ENCODE results near the gene WNT2B.
"Not testable (repeated sequence)": the region's sequence is repeated elsewhere in the genome, so short reads cannot be mapped to it uniquely, and the experiment has no call there.

WNT2B gene

DNA sequence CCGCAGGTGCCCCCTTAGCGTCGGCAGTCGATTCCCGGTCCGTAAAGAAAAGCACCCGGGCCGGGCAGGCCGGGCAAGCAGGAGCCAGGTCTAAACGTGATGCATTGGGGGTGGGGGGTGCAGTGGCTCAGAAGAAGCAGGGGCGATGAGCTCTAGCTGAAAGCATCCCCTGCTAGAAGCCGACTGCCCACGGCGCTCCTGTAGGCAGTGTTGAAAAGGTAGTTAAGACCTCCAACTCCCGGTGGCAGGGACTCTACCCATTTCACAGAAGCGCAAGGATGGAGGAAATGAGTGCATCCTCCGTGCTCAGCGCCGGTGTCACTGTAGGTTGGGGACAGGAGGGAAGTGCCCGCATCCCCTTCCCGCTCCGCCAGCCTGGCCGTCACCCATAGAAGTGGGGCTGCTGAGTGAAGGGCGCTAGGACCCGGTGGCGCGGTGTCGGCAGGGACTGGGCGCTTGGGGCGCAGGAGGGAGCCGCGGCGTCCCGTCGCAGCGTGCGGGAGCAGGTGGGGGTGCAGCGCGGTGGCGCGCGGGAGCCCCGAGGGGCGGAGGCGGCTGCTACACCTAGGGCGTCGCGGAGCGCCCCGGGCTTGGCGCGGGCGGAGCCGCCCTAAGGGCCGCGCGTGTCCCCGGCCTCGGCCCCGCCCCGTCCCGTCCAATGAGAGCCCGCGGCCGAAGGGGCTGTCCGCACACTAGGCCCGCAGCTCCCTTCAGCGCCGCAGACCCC, at the start of gene WNT2B:
Gene WNT2B (plus strand): TSS at position 688 of the 727 bp plus-strand sequence. CDS start 298 bp downstream, outside the sequence.
- DNase-seq (ENCODE audit: low spot score): no peak

DNA sequence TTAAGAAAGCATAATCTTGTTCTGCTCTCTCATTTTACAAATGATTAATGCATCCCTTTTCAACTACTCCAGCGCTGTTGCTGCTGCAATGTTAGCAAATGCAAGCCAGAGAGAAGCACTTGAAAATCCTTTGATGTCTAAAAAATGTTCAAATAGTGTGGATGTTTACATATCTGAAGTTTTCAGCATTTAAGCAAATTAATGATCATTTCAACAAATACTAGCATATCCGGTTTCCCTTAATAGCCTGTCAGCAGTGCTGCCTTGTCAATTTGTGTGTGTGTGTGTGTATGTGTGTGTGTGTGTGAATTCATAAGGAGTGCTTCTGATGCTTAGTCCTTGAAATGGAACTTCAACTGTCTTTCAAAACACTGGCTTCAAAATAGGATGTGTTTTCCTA, 48.1 kb upstream of the WNT2B start:
- DNase-seq (ENCODE audit: low spot score): no peak

DNA sequence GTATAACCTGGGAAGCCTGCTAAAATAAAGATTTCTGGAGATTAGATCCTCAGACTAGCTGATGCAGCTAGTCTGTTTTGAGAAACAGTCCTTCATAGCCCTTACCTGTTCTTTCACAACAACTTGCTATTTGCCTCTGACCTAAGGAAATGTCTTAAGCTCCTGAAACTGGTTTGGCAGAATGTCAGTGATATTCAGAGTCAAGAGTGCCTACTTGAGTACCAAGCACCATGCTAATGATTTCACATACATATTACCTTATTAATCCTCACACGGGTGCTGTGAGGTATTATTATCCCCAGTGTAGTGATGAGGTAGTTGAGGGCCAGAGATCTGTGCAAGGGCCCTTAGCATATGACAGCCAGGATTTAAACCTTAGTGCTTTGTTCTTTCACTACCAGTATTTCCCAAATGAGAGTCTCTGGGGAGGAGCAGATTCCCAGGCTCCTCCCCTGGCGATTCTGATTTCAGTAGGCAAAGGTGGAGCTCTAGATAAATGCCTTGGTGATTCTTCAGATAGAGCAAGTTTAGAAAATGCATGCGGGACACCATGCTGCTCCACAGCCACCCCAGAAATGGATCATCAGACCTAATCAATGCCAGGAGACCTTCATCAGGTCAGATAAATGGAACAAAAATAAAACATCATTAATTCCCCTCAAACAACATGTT, 47.4 kb upstream of the WNT2B start:
- DNase-seq (ENCODE audit: low spot score): no peak

DNA sequence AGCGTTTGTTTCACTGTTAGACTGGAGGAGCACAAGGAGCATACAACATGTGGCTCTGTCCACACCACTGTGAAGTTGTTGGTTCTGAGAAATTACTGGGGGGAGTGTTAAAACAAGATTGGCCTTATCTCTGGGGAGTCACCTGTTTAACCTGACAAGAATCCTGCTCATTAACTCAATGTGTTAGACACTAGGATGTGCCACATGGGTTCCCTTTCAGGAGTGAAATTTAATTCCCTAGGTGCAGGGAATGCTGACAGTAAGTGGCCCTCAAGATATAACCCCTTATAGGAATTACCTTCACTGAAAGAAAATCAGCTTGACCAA, 45.8 kb upstream of the WNT2B start:
- no peak for DNase-seq (ENCODE audit: low spot score)

DNA sequence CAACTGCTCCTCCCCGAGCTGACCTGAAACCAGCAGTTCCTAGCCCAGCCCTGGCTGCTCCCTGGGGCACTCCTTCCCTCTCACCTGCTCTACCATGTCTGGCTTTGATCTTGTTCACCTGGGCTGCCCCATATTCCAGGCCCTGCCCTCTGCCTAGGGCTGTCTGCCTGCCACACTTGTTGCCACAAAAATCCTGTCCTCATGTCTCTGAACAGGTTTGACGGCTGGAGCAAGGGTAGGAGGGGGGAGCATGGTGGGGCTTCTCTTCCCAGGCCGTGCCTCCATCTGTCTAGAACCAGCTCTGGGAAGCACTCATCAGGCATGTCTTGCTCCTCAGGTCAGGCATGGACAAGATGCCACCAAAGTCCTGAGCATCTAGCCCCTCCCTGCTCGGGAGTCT, 44.3 kb upstream of the WNT2B start:
- DNase-seq (ENCODE audit: low spot score): no peak

DNA sequence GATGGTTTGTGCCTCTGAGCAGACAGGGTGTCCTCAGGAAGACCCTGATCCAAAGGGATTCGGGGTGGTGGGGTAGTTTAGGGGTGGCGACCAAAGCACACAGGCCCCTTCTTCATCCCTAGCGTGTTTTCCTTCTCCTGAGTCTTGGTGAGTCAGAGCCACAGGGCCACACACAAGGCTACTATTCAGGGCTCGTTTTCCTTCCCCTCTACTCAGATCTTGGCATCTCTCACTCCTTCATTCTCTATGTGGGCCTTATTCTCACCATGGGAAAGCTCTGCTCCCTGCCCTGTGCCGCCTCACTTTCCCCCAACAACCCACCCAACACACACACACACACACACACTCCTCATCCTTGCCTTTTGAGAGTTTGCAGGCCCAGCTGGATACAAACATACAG, 43.6 kb upstream of the WNT2B start:
- DNase-seq (ENCODE audit: low spot score): no peak

DNA sequence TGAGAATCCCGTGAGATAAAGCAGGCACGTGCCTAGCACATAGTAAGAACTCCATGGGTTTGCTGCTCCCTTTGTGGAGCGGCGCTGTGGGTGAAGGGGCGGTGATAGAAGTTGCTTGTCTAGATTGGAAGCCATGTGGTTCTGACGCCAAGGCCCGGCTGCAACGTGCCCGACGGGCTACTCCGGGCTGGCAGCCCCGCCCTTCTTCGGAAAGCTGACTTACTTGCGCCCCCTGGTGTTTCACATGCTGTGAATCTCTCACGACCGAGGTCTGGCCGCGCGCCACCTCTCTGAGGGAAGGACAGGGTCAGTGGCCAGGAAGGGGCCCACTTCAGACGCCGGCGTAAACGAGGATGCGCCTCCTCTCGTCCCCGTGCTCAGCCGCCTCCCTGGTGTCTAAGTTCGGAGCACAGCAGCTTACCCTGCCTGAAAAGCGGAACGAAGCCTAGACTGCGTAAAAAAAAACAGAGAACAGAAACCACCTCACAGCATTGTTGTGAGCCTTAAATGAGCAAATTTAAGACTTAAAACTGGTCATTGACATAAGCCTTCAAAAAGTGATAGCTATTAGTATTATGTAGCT, 42.6 kb upstream of the WNT2B start:
- peak; percentile 40 for DNase-seq (ENCODE audit: low spot score)

DNA sequence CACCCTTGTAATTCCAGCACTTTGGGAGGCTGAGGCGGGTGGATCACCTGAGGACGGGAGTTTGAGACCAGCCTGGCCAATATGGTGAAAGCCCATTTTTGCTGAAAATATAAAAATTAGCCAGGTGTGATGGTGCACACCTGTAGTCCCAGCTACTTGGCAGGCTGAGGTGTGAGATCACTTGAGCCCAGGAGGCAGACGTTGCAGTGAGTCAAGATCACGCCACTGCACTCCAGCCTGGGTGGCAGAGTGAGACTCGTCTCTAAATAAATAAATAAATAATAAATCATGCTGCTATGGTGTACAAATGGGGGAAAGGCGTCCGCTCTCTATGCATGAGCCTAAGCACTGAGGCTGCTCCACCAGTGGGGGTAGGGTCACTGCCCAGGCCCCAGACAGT, 38.4 kb upstream of the WNT2B start:
- DNase-seq (ENCODE audit: low spot score): not testable (repeated sequence)

DNA sequence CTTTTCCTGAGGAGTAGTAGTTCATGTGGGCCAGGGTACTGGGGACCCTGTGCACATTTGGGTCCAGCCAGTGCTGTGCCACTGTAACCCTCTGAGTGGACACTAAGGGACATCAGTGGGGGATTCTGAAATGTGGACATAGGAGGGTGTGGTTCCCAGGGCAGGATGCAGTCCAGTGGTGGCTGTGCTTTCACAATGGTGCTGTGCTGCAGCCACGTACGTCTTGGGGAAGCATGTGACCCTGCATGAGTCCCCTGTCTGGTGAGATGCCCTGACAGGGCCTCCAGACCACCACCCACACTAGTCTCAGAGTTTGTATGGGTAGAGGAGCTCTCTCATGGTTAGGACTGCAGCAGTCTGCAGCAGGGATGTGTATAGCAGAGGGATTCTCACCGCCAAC, 37.8 kb upstream of the WNT2B start:
- no peak for DNase-seq (ENCODE audit: low spot score)

DNA sequence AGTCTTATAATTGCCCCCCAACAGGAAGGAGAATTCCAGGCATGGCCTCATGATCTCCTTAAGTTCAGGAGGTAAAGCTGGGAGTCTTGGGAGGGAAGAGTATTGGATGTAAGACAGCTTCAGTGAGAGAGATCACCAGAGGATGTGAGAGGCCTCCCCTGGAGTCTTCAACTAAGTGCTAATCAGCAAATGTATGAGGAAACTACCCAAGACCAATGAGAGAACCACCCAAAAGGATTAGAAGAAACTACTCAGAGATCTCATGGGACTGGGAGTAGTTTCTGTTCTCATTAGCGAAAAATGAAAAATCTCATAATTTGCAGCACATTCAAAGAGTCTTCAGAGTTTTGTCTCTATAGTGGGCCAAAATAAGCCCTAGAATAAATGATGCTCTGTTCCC, 36.6 kb upstream of the WNT2B start:
- DNase-seq (ENCODE audit: low spot score): no peak

DNA sequence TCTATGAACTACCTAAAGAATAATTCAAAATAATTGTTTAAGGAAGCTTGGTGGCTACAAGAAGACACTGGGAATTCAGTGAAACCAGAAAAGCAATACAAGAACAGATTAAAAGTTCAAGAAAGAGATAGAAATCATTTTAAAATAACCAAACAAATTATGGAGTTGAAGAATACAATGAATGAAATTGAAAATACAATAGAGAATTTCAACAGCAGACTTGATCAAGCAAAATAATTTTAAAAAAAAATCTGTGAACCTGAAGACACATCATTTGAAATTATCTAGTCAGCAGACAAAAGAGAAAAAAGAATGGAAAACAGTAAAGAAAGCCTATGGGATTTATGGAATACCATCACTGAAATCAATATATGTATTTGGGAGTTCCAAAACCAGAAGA, 31.2 kb upstream of the WNT2B start:
- no peak for DNase-seq (ENCODE audit: low spot score)

DNA sequence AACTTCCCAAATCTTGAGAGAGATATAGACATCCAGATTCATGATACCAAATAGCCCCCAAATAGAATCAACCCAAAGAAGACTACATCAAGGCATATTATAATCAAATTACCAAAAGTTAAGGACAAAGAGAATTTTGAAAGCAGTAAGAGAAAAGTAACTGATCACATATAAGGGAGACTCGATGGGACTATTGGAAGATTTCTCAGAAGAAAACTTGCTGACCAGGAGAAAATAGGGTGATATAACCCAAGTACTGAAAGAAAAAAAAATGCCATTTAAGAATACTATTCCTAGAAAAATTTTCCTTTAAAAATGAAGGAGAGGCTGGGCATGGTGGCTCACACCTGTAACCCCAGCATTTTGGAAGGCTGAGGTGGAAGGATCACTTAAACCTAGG, 30.5 kb upstream of the WNT2B start:
- DNase-seq (ENCODE audit: low spot score): no peak

DNA sequence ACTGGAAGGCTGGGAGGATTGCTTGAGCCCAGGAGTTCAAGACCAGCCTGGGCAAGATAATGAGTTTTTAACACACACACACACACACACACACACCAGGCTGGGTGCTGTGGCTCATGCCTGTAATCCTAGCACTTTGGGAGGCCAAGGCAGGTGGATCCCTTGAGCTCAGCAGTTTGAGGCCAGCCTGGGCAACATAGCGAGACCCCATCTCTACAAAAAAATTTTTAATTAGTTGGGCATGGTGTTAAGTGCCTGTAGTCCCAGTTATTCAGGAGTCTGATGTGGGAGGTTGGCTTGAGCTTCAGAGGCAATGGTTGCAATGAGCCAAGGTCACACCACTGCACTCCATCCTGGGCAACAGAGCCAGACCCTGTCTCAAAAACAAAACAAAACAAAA, 22.7 kb upstream of the WNT2B start:
- not testable (repeated sequence) for DNase-seq (ENCODE audit: low spot score)

DNA sequence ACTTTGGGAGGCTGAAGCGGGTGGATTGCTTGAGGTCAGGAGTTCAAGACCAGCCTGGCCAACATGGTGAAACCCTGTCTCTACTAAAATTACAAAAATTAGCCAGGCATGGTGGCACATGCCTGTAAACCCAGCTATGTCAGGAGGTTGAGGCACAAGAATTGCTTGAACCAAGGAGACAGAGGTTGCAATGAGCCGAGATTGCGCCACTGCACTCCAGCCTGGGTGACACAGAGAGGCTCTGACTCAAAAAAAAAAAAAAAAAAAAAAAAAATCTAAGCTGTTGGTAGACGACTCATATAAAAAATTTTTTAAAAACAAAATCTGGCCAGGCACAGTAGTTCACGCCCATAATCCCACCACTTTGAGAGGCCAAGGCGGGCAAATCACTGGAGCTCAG, 21.1 kb upstream of the WNT2B start:
- DNase-seq (ENCODE audit: low spot score): not testable (repeated sequence)

DNA sequence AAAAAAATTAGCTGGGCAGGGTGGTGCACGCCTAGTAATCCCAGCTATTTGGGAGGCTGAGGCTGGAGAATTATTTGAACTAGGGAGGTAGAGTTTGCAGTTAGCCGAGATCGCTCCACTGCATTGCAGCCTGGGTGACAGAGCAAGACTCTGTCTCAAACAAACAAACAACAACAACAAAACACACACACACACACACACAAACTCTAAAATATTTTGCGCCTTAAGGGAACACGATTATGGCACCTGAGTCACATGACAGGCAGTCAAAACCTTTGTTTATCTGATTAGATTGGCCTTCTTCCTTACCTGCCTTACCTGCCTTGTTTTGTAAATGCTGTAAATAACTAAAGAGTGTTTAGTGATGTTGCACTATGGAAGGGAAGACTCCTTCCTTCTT, 20.6 kb upstream of the WNT2B start:
- DNase-seq (ENCODE audit: low spot score): no peak

DNA sequence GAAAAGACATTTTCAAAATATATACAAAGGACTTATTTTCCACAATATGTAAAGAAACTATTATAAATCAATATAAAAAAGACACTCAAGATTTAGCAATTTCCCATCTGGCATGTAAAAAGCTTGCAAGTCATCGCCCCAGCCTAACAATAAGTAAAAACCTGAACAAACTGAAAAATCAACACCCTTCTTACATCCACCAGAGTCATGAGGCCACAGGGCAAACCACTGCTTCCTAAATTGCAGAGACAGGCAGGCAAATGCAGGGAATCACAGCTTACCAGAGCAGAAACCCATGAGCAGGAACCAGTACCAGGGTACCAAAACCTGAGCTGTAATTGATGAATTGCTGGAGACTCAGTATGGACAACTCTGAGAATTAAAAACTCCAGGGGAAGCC, 16.7 kb upstream of the WNT2B start:
- DNase-seq (ENCODE audit: low spot score): no peak

DNA sequence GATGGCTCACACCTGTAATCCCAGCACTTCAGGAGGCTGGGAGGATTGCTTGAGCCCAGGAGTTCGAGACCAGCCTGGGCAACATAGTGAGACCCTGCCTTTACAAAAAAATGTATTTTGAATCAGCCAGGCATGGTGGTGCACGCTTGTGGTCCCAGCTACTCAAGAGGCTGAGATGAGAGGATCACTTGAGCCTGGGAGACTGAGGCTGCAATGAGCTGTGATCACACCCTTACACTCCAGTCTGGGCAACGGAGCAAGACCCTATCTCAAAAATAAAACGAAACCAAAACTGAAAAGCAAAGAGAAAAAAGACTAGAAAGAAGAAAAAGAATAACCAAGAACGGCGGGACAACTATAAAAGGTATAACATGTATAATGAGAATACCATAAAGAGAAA, 15.4 kb upstream of the WNT2B start:
- no peak for DNase-seq (ENCODE audit: low spot score)

DNA sequence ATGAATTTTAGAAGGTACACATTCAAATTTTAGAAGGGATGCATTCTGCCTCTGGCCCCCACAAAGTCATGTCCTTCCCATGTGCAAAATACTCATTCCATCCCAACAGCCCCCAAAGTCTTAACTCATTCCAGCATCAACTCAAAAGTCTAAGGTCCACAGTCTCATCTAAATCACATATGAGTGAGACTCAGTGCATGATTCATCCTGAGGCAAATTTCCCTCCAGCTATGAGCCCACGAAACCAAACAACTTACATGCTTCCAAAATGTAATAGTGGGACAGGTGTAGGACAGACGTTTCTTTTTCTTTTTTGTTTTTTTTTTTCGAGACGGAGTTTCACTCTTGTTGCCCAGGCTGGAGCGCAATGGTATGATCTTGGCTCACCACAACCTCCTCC, 12.5 kb upstream of the WNT2B start:
- DNase-seq (ENCODE audit: low spot score): no peak

DNA sequence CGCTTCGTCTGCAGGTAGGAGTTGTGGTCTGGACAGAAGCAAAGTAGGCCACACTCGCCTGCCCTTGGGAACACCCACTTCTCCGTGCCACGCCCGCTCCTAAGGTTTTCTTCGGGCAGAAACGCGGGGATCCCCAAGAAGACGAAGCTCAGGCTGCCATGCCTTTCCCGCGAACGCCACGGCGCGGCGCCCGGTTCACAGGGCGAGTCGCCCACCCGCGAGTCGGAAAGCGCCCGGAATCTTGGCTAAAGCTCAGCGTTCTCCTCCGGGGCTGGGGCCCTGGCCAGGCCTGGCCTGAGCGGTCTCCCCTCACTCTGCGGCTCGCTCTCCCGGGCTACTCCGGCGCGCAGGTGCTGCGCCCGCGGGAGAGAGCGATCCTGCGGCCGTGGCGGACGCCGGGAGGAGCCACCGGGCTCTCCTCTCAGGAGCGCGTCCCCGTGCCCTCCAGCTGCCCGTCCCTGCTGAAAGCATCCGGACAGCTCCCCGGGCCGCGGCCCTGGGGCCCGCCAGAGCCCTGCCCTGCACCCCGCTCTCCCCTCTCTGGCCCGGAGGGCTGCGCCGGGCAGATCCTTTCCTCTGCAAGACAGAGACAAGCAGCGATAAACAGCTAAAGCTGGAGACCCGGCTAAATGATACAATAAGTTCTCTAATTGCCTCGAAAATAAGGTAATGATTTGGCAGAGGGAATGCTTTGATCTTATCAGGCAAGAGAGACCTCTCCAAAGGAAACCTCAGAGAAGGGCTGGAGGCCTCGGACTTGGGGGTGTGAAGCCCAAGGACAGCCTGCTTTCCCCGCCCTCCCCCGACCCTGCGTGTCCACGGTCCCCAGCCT, 6.7 kb upstream of the WNT2B start:
- DNase-seq (ENCODE audit: low spot score): no peak

DNA sequence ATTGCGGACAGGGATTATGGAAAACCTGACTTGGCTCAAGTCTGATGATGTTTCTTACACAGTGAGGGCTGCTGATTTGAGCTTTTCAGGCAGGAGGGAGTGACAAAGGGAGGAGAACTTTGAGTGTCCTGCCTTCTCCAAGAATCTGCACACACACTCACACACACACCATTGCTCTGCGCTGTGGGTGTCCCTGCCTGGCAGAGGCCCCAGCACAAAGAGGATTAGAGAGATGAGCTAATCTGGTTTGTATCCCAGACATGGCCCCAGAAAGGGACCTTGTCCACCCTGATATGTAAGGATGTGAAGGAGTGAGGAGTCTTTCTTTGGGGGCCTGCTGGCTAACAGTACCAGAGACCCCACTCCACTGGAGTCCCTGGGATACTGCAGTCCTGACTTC, 5.9 kb upstream of the WNT2B start:
- no peak for DNase-seq (ENCODE audit: low spot score)

DNA sequence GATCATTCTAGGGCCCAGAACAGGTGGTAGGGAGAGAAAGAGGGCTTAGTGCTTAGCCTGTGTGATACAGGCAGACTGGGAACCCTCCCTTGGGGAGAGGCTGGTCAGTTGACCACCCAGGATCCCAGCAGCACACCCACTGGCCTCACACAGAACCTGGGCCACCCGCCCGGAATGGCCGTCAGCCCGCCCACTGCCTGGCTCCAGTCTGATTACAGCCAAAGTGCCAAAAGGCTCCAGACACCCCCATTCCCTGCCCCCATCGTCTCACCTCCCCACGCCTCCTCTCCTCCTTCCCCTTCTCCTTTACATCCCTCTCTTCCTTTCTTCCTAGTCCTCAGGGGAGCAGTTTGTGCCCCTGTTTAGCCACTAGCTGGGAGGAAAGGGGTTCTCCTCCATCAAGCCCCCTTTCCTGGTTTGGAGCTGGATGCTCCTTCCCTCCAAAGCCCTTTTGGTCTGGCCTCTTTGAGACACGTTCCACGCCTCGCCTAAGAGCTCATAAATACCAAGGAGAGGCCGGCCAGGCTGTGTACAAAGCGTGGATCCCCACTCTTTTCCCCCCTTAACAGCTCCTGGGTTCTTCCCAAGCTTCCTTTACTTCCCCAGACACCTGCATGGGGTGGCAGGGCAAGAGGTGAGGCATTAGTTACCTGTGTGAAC, 4.6 kb upstream of the WNT2B start:
- no peak for DNase-seq (ENCODE audit: low spot score)

DNA sequence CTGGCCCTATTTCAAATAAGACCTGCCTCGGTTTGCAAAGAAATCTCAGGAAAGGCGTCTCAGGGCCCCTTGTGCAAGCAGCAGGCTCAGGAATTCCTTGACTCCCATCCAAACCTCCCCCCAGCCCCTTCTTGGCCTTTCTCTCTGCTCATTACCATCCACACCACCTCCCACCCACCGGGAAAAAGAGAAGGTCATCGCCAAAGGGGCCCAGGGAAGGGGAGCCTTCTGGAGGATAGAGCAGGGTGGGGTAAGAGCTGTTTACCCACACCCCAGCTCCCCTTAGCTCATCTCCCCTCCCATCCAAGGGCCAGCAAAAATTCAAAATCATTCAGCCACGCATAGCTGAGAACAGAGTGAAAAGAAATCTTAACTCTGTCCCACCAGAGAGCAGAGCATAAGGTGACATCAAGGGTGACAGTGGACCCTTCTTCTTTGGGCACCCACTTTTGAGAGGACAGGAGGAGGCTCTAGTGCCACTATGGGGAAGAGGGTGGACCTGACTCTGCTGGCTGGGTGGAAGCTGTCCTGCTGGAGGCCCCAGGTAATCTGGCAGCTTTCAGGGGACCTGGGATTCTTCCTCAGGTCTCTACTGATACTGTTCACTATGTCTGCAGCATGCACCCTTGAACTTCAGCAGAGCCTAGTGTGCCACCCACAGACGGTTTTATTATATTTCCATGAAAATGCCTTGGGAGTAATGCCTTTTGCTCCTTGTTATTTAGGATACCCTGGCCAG, 3.9 kb upstream of the WNT2B start:
- DNase-seq (ENCODE audit: low spot score): no peak
